NCI-H2196 (cell line): ENCODE data around the gene MED26.
"Not testable (repeated sequence)": the region's sequence is repeated elsewhere in the genome, so short reads cannot be mapped to it uniquely, and the experiment has no call there.

ENCODE experiments used
- DNase-seq: peaks from one replicate; lab custom pipeline; 2025; ENCODE audit not compliant: unreplicated experiment; lab: John Stamatoyannopoulos, UW

The MED26 gene

DNA sequence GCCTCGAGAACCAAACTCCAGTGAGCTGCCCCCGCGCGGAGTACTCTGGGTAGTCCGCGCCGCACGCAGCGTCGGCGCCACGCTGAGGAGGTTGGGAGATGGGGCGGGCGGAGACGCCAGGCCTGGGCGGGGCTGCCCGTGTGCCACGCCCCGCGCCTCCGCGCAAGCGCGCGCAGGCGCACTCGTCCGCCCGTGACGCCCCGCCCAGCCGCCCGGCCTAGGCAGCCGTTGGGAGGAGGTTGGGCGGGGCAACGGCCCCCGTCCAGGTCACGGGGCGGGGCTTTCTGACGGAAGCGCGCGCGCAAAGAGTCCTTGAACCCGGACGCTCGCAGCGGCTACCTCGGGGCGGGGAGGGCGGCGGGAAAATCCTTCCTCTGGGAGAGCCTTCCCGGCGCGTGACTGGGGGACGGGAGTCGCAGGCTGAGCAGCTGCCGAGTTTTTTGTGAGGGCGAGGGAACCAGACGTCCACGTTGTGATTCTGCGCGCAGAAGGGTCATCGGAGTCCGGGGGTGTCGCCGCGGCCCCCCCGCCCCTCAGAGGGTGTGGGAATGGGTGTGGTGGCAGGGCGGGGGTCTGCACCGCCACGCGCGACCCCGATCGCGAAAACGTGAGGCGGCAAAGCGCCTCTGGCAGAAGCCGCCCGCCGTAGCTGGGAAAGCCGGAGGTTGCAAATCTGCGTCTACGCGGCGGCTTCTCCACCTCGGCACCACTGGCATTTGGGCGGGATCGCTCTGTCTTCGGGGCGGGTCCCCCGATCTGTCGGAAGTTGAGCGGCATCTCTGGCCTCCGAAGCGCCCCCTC, at the start of gene MED26:
Gene MED26 (minus strand): TSS at position 22 of the 801 bp plus-strand sequence. CDS start 261 bp downstream, outside the sequence.
- peak; percentile 97 for DNase-seq

GRCh38 chr19:16677055-16677454, 49.1 kb upstream of the MED26 start:
- no peak for DNase-seq

GRCh38 chr19:16676101-16676798, 48.2 kb upstream of the MED26 start:
- no peak for DNase-seq

DNA sequence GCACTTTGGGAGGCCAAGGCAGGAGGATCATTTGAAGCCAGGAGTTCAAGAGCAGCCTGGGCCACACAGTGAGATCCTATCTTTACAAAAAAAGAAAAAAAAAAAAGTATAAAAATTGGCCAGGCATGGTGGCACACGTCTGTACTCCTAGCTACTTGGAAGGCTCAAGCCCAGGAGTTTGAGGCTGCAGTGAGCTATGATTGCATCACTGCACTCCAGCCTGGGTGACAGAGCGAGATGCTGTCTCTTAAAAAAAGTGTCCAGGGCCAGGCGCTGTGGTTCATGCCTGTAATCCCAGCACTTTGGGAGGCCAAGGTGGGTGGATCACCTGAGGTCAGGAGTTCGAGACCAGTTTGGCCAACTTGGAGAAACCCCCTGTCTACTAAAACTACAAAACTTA, 45.8 kb upstream of the MED26 start:
- DNase-seq: not testable (repeated sequence)

DNA sequence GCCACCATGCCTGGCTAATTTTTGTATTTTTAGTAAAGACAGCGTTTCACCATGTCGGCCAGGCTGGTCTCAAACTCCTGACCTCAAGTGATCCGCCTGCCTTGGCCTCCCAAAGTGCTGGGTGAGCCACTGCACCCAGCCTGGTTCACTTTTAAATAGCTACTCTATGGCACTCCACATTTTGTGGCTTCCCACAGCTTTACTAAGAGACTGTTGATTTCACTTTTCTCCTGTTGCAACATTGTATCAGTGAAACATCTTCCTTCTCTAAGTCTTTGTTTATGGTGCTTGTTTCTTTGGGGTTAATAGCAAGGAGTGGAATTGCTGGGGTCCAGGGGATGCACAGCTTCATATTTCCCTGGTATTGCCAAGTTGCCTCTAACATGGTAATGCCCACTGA, 45.2 kb upstream of the MED26 start:
- no peak for DNase-seq

DNA sequence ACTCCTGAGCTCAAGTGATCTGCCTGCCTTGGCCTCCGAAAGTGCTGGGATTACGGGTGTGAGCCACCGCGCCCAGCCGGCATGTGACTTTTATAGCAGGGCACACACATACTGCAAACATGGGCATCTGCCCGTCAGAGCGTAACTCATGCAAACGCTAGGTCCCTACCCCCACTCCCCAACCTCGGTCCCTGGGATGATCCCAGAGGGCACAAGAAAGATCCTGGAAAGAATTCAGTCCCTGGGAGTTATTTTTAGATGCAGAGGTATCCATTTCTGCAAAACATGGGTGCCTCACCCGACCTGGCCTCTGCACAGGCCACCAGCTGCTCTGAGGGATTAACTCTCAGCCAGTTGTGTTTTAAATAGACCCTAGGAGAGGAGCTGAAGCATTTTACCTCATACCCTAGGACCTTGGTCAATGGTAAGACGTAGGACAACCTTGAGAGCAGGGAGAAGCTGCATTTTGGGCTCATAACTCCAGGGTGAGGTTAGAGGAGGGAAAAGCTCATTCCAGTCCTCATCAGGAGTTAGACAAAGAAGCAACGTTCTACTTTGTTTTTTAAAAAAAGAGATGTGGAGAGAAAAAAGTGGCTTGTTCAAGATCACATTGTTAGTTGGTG, 43.8 kb upstream of the MED26 start:
- no peak for DNase-seq

- no peak for DNase-seq
These were observed 42.3 kb upstream of the MED26 start for GRCh38 chr19:16670291-16670690.

DNA sequence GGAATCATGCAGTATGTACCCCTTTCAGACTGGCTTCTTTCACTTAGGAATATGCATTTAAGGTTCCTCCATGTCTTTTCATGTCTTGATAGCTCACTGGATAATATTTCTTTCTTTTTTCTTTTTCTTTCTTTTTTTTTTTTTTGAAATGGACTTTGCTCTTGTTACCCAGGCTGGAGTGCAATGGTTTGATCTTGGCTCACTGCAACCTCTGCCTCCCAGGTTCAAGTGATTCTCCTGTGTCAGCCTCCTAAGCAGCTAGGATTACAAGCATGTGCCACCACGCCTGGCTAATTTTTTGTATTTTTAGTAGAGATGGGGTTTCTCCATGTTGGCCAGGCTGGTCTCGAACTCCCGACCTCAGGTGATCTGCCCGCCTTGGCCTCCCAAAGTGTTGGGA, 40.7 kb upstream of the MED26 start:
- not testable (repeated sequence) for DNase-seq

- no peak for DNase-seq
These were observed 40.2 kb upstream of the MED26 start for GRCh38 chr19:16668176-16668575.

DNA sequence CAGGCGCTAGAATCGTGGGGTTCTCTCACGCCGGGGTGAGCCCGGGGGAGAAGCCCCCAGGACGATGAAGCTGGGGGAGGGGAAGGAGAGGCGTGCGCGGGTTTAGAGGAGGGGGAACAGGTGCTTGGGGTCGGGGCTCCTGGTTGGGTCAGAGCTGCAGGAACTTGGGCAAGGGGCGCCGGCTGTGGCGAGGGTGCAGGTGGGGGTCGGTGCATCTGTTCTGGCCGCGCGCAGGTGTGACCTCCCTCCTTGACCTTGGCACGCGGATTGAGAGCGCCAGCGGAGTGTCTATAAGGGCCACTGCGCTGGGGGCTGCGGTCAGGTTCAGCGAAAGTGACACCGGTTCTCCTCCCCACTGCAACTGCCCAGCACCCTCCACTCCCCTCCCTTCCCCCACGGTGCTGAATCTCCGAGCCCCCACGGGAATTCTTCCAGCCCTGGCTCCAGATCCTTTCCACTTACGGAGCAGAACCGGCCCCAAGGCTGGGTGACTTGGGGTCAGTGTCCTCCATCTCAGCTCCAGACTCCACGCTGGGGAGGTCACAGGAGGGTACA, 33.6 kb upstream of the MED26 start:
- DNase-seq: no peak

DNA sequence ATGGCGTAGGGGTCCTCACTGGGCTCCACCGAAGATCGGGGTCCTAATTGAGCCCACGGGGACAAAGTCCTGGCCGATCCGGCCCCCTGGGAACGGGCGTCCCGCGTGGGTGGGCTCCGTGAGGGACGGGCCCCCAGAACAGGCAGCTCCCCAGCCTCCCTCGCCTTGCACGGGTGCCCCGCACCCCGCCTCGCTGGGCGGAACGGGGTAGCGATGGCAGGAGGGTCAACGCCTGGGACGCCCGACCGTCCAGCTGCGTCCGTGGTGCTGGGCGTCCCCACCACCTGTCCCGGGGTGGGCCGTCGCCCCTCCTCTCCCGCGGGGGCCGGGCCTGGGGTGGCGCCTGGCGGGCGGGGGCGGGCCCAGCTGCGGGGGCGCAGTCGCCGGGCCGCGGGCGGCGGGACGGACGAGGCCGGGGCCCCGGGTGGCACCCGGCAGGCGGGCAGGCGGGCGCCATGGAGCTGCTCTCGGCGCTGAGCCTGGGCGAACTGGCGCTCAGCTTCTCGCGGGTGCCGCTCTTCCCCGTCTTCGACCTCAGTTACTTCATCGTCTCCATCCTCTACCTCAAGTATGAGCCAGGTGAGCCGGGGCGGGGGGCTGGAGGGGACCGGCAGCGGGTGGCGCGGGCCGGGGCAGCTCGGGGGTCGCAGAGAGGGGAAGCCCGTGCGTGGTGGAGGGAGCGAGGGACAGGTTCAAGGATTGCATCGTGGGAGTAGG, 32.9 kb upstream of the MED26 start, which contains the start of gene TMEM38A:
Gene TMEM38A (plus strand): TSS at position 377 of the 717 bp plus-strand sequence. CDS start 79 bp downstream, at position 456.
- peak; percentile 60 for DNase-seq

GRCh38 chr19:16659832-16660708, 32.1 kb upstream of the MED26 start, which contains the start of gene SMIM7:
TSS of gene SMIM7 (minus strand) at chr19:16660144. CDS start at chr19:16660110, 34 bp downstream.
- peak; percentile 98 for DNase-seq

GRCh38 chr19:16659464-16659831, 31.4 kb upstream of the MED26 start:
- DNase-seq: no peak

DNA sequence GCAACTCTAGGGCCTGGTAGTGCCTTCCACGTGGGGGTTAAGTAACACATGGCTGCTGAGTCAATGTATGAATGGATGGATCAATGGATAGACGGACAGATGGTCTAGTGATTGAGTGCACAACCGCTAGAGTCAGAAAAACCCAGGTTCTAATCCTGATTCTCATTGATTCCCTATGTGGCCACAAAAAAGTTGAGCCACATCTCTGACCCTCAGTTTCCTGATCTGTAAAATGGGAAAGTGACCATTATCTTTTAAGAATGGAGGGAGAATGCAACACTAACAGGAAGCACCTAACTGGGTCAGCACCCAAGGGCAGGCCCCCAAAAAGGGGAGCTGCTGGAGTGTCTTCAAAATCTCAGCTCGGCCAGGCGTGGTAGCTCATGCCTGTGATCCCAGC, 29.4 kb upstream of the MED26 start:
- no peak for DNase-seq

DNA sequence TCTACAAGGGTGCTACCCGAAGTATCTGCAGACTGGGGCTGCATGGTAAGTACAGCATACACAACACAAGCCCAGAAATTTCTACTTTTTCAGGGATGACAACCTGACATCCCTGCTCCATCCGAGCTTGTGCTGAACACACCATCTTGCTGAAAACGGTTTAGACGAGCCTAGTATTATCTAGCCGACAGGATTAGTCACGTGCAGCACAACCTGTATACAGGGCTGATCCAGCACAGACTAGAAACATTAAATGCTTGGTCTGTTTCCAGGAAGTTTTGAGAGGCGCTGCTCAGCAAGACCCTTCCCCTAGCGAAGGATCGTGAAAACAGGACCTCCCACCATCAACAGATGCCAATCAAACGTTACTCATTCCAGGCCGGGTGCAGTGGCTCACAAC, 27.7 kb upstream of the MED26 start:
- no peak for DNase-seq

DNA sequence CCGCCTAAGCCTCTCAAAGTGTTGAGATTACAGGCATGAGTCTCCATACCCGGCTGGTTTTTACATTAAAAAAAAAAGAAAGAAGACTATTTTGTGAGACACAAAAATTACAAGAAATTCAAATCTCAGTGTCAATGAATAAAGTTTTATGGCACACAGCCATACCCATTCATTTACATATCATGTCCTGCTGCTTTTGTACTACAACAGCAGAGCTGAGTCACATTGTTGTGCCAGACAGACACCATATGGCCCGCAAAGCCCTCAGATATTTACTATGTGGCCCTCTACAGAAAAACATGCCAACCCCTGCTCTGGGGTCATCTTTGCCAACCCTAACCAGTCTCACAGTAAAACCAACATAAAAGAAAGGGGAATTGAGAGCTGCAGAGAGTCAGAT, 26.6 kb upstream of the MED26 start:
- no peak for DNase-seq

GRCh38 chr19:16654140-16654539, 26.1 kb upstream of the MED26 start:
- peak; percentile 18 for DNase-seq

DNA sequence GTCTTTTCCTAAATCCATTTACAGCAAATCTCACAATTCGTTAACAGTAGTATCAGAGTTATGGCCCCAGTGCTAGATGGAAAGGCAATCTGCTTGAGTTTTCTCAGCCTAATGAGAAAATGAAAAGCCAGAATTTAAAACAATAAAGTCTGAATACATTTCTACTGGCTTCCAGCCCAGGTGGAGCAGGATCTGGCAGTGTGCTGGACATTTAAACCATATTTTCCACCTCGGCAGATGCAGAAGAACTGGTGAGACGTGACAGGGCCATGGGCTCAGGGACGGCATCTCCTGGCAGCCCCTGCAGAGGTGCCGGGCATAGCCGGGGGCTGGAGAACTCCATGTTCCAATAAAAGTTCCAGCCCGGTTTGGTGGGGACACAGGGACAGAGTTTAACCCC, 24.9 kb upstream of the MED26 start:
- no peak for DNase-seq

- not testable (repeated sequence) for DNase-seq
These were observed 23.6 kb upstream of the MED26 start for GRCh38 chr19:16651421-16652188.
